ENCODE measurements around the gene ZNF740. TPM values are rescaled to one million over a fixed set of nuclear protein-coding genes. Genes with fewer than 3 reads are reported as not detected.

ZNF740 gene
- total RNA-seq, 1 experiment from 2014 or later, result 49.7 TPM

GRCh38 chr12:53210843-53211242 is 30.3 kb downstream of the ZNF740 start:
- DNase-seq (ENCODE audit: low read depth, low spot score) (no peak), ATAC-seq (no peak)
- Histone ChIP-seq H3K79me2 (ENCODE audit: insufficient read depth, low read length) (no peaks in the 10 kb centered on the region), H3K9me2 (ENCODE audit: insufficient read depth) (no peaks in the 10 kb centered on the region), H3K9me3 (ENCODE audit: control insufficient read depth in 1 of 2, insufficient read depth in 1 of 2, low read depth in 1 of 2, low read length in 2 of 2) (no peaks in the 10 kb centered on the region), H3K9ac (ENCODE audit: low read length) (no peak overlapping the region), H3K4me3 (replicated peaks in 1 of 2; ENCODE audit: low read depth in 1 of 2, low read length in 2 of 2) (no peak overlapping the region), H3K36me3 (ENCODE audit: control insufficient read depth in 1 of 2, insufficient read depth in 2 of 2, low read length in 2 of 2) (peaks cover 9 to 27% of the 10 kb centered on the region in 2 experiments), H3K4me1 (ENCODE audit: control insufficient read depth in 1 of 2, insufficient read depth in 2 of 2, low read length in 2 of 2) (peaks cover 4 to 6% of the 10 kb centered on the region in 2 experiments; a peak in 3 of 4 replicates), H4K20me1 (ENCODE audit: insufficient read depth) (no peaks in the 10 kb centered on the region), H3K27ac (ENCODE audit: low read depth, low read length) (no peak overlapping the region), H3K27me3 (ENCODE audit: insufficient read depth, low read length) (no peaks in the 10 kb centered on the region), H3K4me2 (ENCODE audit: low read length) (no peak overlapping the region), H2AFZ (ENCODE audit: low read depth, low read length, poor library complexity, severe bottlenecking) (no peak overlapping the region)
- TF ChIP-seq ZFX (IDR thresholded peaks at IDR 0.05), result no peak
- RAD21 ChIA-PET (ENCODE audit: low non-redundant PET in 1 of 2, low total read pairs in 2 of 2, uncharacterized antibody in 2 of 2, unreplicated experiment in 2 of 2), result no interaction called here
- POLR2A ChIA-PET, result no interaction called here
- intact Hi-C loops (cut with micrococcal nuclease), result no loop called here
- CTCF ChIA-PET, result interaction anchor here (0.9 to 1.2 kb wide), 3 partner anchors 52 to 145 kb away, joined by 3 to 5 read pairs (median 3); no protein-coding TSS in a partner anchor
- TSS peak; percentile 56 for BruUV-seq (replicated peaks)

DNA sequence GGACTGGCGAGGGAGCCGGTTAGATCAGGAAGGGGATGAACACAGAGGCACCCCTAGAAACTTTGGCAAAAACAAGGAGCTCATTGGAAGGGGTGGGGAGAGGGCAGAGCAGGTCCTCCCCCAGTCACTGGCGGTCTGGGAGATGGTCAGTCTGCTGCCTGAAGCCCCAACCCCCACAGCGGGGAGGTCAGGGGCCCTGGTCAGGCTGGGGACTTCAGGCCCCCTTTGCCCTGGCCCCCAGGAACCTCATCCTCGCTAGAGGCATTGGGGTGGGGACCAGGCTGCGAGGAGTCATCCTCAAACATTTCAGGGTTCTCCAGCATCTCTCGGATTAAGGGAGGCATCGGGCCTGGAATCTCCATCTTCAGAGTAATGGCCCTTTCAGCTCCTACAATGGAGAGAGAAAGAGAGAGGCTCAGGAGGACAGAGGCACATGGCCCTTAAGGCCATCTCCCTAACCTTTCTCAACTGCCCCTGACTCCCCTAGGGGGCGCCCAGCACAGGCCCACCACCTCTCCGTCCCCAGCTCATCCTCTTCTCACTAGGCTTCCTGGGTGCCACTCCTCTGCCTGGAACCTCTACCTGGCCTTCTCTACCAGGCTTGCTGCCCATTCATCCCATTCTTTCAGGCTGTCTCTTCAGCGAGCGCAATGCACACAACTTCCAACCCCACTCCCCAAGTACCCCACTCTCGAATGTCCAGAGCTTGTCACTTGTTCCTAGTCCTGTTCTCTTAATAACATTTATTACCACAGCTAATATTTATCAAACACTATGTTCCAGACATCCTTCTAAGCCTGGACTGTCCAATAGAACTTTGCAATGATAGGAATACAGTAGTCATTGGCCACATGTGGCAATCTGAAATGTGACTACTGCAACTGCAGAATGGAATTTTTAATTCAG is 31.2 kb downstream of the ZNF740 start:
- Histone ChIP-seq H3K36me3 (ENCODE audit: control insufficient read depth in 1 of 2, insufficient read depth in 2 of 2, low read length in 2 of 2) (peaks cover 11 to 27% of the 10 kb centered on the region in 2 experiments), H3K79me2 (ENCODE audit: insufficient read depth, low read length) (peaks cover 8% of the 10 kb centered on the region; the same call in 1 of the 2 replicates), H4K20me1 (ENCODE audit: insufficient read depth) (no peaks in the 10 kb centered on the region), H2AFZ (ENCODE audit: low read depth, low read length, poor library complexity, severe bottlenecking) (no peak overlapping the region), H3K27me3 (ENCODE audit: insufficient read depth, low read length) (no peaks in the 10 kb centered on the region), H3K27ac (ENCODE audit: low read depth, low read length) (no peak overlapping the region), H3K4me3 (replicated peaks in 1 of 2; ENCODE audit: low read depth in 1 of 2, low read length in 2 of 2) (no peak overlapping the region), H3K4me1 (ENCODE audit: control insufficient read depth in 1 of 2, insufficient read depth in 2 of 2, low read length in 2 of 2) (peaks cover 4 to 8% of the 10 kb centered on the region in 2 experiments; a peak in 3 of 4 replicates), H3K9me3 (ENCODE audit: control insufficient read depth in 1 of 2, insufficient read depth in 1 of 2, low read depth in 1 of 2, low read length in 2 of 2) (no peaks in the 10 kb centered on the region), H3K4me2 (ENCODE audit: low read length) (no peak overlapping the region), H3K9me2 (ENCODE audit: insufficient read depth) (no peaks in the 10 kb centered on the region), H3K9ac (ENCODE audit: low read length) (no peak overlapping the region)
- ChIA-PET CTCF (interaction anchor here (0.8 to 4.5 kb wide), 6 partner anchors 19 to 146 kb away, joined by 3 to 43 read pairs (median 4); partner anchors contain the start of genes AAAS and ESPL1), RAD21 (ENCODE audit: low non-redundant PET in 1 of 2, low total read pairs in 2 of 2, uncharacterized antibody in 2 of 2, unreplicated experiment in 2 of 2) (interaction anchor here in 1 of 2 experiments (0.6 to 2.0 kb wide), 3 partner anchors 40 to 146 kb away, joined by 3 to 8 read pairs (median 3); a partner anchor contains a TSS), POLR2A (interaction anchor here (0.8 kb wide), 1 partner anchor 110 kb away, joined by 5 read pairs; the partner anchor contains the start of gene AAAS)
- DNase-seq (ENCODE audit: low read depth, low spot score) (no peak), ATAC-seq (peak; percentile 52)
- TF ChIP-seq ELF1 (IDR thresholded peaks at IDR 0.05; ENCODE audit: borderline replicate concordance, low read depth), result no peak
- TF ChIP-seq, protein P1, sequence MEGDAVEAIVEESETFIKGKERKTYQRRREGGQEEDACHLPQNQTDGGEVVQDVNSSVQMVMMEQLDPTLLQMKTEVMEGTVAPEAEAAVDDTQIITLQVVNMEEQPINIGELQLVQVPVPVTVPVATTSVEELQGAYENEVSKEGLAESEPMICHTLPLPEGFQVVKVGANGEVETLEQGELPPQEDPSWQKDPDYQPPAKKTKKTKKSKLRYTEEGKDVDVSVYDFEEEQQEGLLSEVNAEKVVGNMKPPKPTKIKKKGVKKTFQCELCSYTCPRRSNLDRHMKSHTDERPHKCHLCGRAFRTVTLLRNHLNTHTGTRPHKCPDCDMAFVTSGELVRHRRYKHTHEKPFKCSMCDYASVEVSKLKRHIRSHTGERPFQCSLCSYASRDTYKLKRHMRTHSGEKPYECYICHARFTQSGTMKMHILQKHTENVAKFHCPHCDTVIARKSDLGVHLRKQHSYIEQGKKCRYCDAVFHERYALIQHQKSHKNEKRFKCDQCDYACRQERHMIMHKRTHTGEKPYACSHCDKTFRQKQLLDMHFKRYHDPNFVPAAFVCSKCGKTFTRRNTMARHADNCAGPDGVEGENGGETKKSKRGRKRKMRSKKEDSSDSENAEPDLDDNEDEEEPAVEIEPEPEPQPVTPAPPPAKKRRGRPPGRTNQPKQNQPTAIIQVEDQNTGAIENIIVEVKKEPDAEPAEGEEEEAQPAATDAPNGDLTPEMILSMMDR (IDR thresholded peaks at IDR 0.05 in 2 of 3, conservative IDR thresholded peaks at IDR 0.05 in 1 of 3; ENCODE audit: borderline replicate concordance in 1 of 3, insufficient read depth in 1 of 3, low read depth in 2 of 3, low read length in 2 of 3), result peak in 2 of 3 experiments; percentile 53 to 60; a peak in 4 of 6 replicates
- intact Hi-C loops (cut with micrococcal nuclease), result no loop called here
- no TSS peak for BruUV-seq (replicated peaks)
